Adrenal gland (tissue), 5 donors: ENCODE results near the gene MAML3.

Source experiments
- CTCF ChIP-seq, 6 experiments: fragments of 450-650 bp in 4 of 6; fragments of 200-600 bp in 2 of 6; sonication (generic) in 1 of 6; IDR thresholded peaks; 1 replicate in 5 of 6; 2 replicates in 1 of 6; pipeline versions ENCODE4 v1.5.1 to v1.8.0; 2016 to 2021; ENCODE audit warnings: antibody characterized with exemption in 6 of 6, mild to moderate bottlenecking in 2 of 6, moderate library complexity in 1 of 6
- POLR2A ChIP-seq, 2 donors: fragments of 450-650 bp; IDR thresholded peaks; one replicate each; pipeline ENCODE4 v1.6.1; 2017; ENCODE audit warnings: antibody characterized with exemption in 2 of 2, mild to moderate bottlenecking in 2 of 2, moderate library complexity in 1 of 2
- donor health status: DM: no; HTN: no; CAD: no.

GRCh38 chr4:139838811-139839210, 315.2 kb downstream of the MAML3 start:
- TF ChIP-seq CTCF (IDR thresholded peaks at IDR 0.05): no peak
- TF ChIP-seq POLR2A (IDR thresholded peaks at IDR 0.05): no peak
